HL-60 (cell line): Measurements from ENCODE around the gene ASIP.
A peak's percentile ranks its signal among the peaks of the same experiment; 100 is the strongest.

Source experiments
- DNase-seq, 2 experiments: peaks; one replicate each; pipeline ENCODE4 v3.0.0-alpha.2; 2010 to 2020; ENCODE audit warnings: low read depth in 1 of 2, low spot score in 1 of 2
- H3K27ac ChIP-seq: fragments of 250-450 bp; sonication (Bioruptor Pico); replicated peaks from 2 replicates; pipeline ENCODE4 v1.5.1; 2020; ENCODE audit warnings: mild to moderate bottlenecking, moderate library complexity
- H3K27me3 ChIP-seq: fragments of 250-450 bp; sonication (Bioruptor Pico); 2 replicates; pipeline ENCODE4 v1.5.1; 2021; ENCODE audit warnings: mild to moderate bottlenecking, moderate library complexity; ENCODE audit not compliant: insufficient read depth, poor library complexity, severe bottlenecking
- H3K4me3 ChIP-seq: replicated peaks from 2 replicates; pipeline ENCODE4 v1.5.1; 2011; ENCODE audit warnings: mild to moderate bottlenecking, control low read depth, low read length; ENCODE audit not compliant: insufficient read depth
- CTCF ChIP-seq: IDR thresholded peaks from one replicate; pipeline ENCODE4 v1.5.1; 2011; ENCODE audit warnings: low read length, control low read depth, inconsistent platforms; ENCODE audit not compliant: insufficient read depth
- GABPA ChIP-seq: IDR thresholded peaks from 2 replicates; pipeline ENCODE4 v1.6.1; 2012; ENCODE audit warnings: low read depth
- POLR2AphosphoS5 ChIP-seq: IDR thresholded peaks from 2 replicates; pipeline ENCODE4 v1.6.1; 2012; ENCODE audit warnings: low read depth
- REST ChIP-seq: IDR thresholded peaks from 2 replicates; pipeline ENCODE4 v1.6.1; 2012; ENCODE audit warnings: low read depth; ENCODE audit not compliant: insufficient replicate concordance
- SPI1 ChIP-seq: IDR thresholded peaks from 2 replicates; pipeline ENCODE4 v1.6.1; 2012; ENCODE audit warnings: low read depth, mild to moderate bottlenecking, borderline replicate concordance

The ASIP gene

DNA sequence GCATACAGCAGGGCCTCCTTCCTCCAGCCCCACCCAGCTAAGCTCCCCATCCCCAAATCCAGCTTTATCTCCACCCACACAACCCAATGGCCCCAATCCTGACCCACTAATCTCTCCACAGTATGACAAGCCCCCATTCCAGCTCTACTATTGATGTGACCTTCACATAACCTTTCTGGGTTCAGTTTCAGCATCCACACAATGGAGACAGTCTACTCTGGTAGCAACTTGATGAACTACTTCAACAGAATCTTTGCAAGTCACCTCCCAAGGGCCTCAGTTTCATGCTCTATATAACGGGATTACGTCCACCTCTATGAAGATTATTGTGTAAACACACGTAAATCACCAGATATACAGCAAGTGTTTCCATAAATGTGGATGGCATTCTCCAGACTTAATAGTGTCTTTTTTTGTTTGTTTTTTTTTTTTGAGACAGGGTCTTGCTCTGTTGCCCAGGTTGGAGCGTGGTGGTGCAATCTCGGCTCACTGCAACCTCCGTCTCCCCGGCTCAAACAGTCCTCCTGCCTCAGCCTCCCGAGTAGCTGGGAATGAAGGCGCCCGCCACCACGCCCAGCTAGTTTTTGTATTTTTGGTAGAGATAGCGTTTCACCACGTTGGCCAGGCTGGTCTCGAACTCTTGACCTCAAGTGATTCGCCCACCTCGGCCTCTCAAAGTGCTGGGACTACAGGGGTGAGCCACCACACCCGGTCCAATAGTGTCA is 60.5 kb downstream of the ASIP start:
- Histone ChIP-seq H3K27ac (peak overlapping the region; percentile 92), H3K27me3 (no peaks in the 10 kb centered on the region), H3K4me3 (peak overlapping the region; percentile 87)
- TF ChIP-seq REST = no peak
- no peak for TF ChIP-seq CTCF
- no peak for TF ChIP-seq POLR2AphosphoS5
- no peak for TF ChIP-seq GABPA
- TF ChIP-seq SPI1 = no peak
- no peak for DNase-seq

GRCh38 chr20:34302312-34302722 is 61.1 kb downstream of the ASIP start:
- peak in 1 of 2 experiments; percentile 17 for DNase-seq

More at GRCh38 chr20:34302312-34302722, 61.1 kb downstream of the ASIP start:
- Histone ChIP-seq H3K4me3 (peak overlapping the region; percentile 87), H3K27me3 (no peaks in the 10 kb centered on the region), H3K27ac (peak overlapping the region; percentile 92)
- TF ChIP-seq SPI1 (no peak), GABPA (no peak), REST (no peak), POLR2AphosphoS5 (no peak), CTCF (no peak)
